ENCODE results near the gene TBC1D22A. TPM values are rescaled to one million over a fixed set of nuclear protein-coding genes. Genes with fewer than 3 reads are reported as not detected.

The TBC1D22A gene
- total and polyA plus RNA-seq, 10 of the 15 experiments (the other 5 are each of a cell fraction or from before 2014, with no cell fraction given): 0.63 to 44.7 (median 27.4) TPM

- FAIRE-seq: no peak
- in situ Hi-C loops (cut with MboI): no loop called here
- Histone ChIP-seq H3K27ac (ENCODE audit: control insufficient read depth, insufficient read depth) (no peak overlapping the region), H3K9me3 (replicated peaks; ENCODE audit: control insufficient read depth, insufficient read depth, low read length) (no peaks in the 10 kb centered on the region), H4K20me1 (ENCODE audit: control insufficient read depth, insufficient read depth) (no peaks in the 10 kb centered on the region), H3K4me3 (no peak overlapping the region), H2AFZ (ENCODE audit: control insufficient read depth, low read depth, low read length) (no peak overlapping the region), H3K27me3 (replicated peaks in 1 of 2; ENCODE audit: control insufficient read depth in 2 of 2, insufficient read depth in 2 of 2, low read length in 1 of 2) (no peaks in the 10 kb centered on the region), H3K4me1 (ENCODE audit: control insufficient read depth, insufficient read depth, low read length) (no peaks in the 10 kb centered on the region), H3K36me3 (ENCODE audit: control insufficient read depth in 2 of 2, insufficient read depth in 2 of 2, low read length in 1 of 2) (peaks cover 14 to 20% of the 10 kb centered on the region in 2 experiments; a peak in 3 of 4 replicates), H3K9ac (ENCODE audit: control insufficient read depth, insufficient read depth, low read length) (no peak overlapping the region), H3K4me2 (ENCODE audit: control insufficient read depth, insufficient read depth) (no peak overlapping the region), H3K79me2 (ENCODE audit: control insufficient read depth, insufficient read depth, low read length) (no peaks in the 10 kb centered on the region; the same call in 1 of the 2 replicates)
- ChIA-PET RAD21 (ENCODE audit: unreplicated experiment) (no interaction called here), SMC1A (ENCODE audit: uncharacterized antibody, unreplicated experiment) (no interaction called here), POLR2A (interaction anchor here (0.6 kb wide), 1 partner anchor 1775 kb away, joined by 4 read pairs; no protein-coding TSS in a partner anchor), CTCF (no interaction called here)
- TF ChIP-seq NR2C2 (IDR thresholded peaks at IDR 0.05; ENCODE audit: borderline replicate concordance, control insufficient read depth, insufficient read length, low read depth): no peak
- TF ChIP-seq NFYA (IDR thresholded peaks at IDR 0.05; ENCODE audit: borderline replicate concordance, low read depth, low read length): no peak
- TF ChIP-seq TAF1 (IDR thresholded peaks at IDR 0.05; ENCODE audit: borderline replicate concordance, low read depth, low read length): no peak
- TF ChIP-seq RUNX3 (IDR thresholded peaks at IDR 0.05; ENCODE audit: low read length): no peak
- no peak for TF ChIP-seq ZBTB4 (CRISPR knock-in tag; IDR thresholded peaks at IDR 0.05)
- no peak for TF ChIP-seq MLLT1 (IDR thresholded peaks at IDR 0.05)
- TF ChIP-seq KDM1A (IDR thresholded peaks at IDR 0.05; ENCODE audit: borderline replicate concordance): no peak
- TF ChIP-seq USF1 (IDR thresholded peaks at IDR 0.05; ENCODE audit: borderline replicate concordance, extremely low read length, insufficient read depth, low read depth, low read length): no peak
- no peak for DNase-seq (ENCODE audit: low read depth, low spot score)
- ATAC-seq: no peak
- 99% methylated on average over 14 of the region's 14 CpGs for WGBS (ENCODE audit: insufficient coverage, insufficient replicate concordance, low lambda C conversion rate, missing lambda C conversion rate)
- no TSS peak for BruUV-seq (replicated peaks)
- intact Hi-C loops (cut with micrococcal nuclease; ENCODE audit: unreplicated experiment): no loop called here
These were observed 140.0 kb downstream of the TBC1D22A start for GRCh38 chr22:46902436-46902835.

All from GM12878 (cell line).